Hindlimb muscle (tissue), 1 donor: ENCODE data around the gene LIME1. TPM values are rescaled to one million over a fixed set of nuclear protein-coding genes. Genes with fewer than 3 reads are reported as not detected.

Experiments
- DNase-seq: peaks from one replicate; pipeline ENCODE4 v3.0.0-alpha.2; 2013
- polyA plus RNA-seq: library from polyadenylated mRNA; unstranded; fragments of 120-200 nt; gene quantifications from one replicate; pipeline ENCODE4 v1.2.1, GENCODE V29; 2013; ENCODE audit not compliant: insufficient read length

LIME1 gene
- polyA plus RNA-seq, 1 donor = 6.2 TPM

DNA sequence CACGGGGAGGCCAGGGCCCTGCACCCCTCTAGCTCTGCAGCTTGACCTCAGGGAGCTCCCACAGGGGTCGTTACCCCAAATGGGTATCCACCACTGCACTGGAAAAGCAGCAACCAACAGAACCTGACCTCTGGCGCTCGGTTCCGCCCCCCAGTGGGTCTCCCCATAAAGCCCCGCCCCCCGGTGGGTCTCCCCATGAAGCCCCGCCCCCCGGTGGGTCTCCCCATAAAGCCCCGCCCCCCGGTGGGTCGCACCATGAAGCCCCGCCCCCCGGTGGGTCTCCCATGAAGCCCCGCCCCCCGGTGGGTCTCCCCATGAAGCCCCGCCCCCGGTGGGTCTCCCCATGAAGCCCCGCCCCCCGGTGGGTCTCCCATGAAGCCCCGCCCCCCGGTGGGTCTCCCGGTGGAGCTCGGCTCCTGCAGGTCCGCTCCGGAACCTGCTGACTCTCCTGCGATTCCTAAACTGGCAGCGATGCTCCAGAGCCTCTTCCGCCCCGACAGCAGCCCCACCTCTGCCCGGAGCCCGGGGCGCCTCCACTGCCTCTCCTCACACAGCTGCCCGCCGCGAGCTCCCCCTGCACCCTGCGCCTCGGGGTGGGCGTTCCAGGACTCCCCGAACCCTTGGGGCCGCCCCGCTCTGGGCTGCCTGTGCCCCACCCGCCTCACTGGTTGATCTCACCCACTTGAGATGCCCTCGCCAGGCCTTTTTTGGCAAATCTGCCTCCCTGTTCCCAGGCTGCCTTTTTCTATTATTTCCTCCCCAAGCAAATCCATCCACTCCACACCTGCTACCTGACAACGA, 15.2 kb downstream of the LIME1 start:
- DNase-seq = no peak

DNA sequence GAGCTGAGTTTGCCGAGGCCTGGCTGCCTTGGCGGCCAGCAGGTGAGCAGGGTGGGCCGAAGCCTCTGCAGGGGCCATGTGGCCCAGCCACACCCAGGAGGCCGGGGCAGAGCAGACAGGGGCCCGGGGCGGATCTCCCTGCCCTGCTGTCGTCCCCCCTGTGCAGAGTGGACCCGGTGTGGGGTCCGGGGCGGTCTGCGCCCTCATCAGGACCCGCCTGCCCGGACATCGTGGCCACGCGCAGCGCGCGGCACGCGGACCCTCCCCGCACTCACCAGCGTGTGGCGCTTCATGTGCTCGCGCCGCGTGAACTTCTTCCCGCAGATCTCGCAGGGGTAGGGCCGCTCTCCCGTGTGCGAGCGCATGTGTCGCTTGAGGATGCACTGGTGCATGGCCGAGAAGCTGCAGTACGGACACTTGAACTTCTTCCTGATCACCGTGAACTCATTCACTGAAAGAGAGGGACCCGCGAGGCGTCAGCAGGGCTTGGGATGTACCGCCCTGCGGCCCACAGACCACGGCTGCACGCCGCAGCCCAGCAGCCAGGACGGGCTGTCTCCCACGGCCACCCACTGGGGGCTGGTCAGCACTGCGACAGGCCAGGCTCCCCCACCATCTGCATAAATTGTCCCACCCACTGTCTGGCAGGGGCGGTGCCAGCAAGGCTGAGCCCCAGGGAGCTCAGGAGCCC, 16.1 kb downstream of the LIME1 start:
- no peak for DNase-seq

DNA sequence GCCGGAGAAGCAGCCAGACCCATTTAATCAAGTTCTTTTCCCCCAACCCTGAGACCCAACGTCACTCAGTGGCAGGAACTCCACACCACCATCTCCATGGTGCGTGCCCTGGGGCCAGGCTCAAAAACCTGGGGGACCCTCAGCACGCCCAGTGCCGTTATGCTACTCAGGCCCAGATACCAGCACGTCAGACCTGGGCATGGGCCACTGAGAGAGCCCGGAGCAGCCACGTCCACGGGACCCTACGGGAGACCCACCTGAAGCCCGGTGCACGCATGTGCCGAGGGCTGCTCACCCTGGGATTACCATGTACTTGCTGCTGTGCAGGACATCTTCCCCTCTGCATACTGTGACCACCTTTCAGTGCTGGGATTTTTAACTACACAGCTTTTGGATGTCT, 16.9 kb downstream of the LIME1 start:
- DNase-seq = no peak

DNA sequence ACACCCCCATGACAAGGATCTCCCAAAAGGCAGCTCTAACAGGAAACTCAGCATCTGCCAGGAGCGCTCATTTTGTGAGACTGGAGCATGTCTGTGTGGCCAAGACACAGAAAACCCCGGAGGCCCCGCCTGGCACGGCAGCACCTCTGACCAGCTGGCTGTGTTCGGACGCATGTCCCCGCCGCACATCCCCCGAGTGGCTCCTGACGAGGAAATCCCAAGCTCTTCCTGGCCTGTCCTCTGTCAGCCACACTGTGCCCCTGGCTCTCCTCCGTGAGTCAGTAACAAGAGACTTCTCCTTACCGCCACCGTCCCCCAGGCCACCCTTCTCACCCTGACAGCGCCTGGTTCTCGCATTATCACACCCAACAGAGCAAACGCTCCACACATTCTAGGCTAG, 17.5 kb downstream of the LIME1 start:
- DNase-seq = no peak

DNA sequence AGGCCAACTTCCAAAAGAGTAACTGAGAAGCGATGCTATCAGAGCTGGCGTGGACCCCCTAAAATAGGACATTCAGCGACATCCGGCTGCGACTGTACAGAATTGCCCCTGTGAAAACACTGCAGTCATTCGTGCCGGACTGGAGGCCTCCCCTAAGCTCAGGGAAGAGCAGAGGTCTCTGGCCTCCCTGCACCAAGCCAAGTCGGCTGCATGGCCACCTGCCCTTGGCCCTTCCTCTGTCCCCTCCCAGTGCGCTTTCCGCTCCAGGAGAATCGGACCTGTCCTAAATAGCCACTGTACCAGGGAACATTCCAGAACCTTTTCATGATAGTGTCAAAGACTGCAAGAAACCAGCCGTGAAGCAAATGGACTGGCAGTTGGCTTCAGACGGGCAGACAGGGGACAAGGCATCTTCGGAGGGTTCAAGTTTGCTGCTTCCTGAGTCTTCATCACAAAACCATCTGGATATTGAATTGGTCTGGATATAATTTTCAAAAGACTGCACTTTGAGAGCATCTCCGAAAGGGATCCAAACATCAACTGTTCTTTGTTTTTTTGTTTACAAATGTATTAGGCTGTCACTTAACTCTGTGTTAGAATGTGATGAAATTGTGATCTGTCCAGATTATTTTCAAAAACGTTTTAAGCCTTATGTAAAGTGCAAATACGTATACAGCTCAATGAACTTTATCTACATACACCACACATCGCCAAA, 19.6 kb downstream of the LIME1 start:
- DNase-seq = no peak

DNA sequence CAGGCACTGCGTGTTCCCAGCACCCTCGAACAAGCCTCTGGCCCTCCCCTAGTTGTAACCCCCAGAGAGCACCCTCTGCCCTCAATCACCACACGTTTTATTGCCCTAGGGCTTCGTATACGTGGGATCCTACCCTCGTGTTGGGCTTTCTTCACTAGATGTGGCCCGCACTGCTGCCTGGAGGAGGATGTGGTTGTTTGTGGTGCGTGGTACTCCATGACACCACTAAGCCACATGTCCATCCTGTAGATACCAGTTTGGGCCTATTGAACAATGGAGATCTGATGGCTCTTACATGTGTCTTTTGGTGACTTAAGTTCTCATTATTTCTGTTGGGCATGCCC, 20.2 kb downstream of the LIME1 start:
- no peak for DNase-seq

DNA sequence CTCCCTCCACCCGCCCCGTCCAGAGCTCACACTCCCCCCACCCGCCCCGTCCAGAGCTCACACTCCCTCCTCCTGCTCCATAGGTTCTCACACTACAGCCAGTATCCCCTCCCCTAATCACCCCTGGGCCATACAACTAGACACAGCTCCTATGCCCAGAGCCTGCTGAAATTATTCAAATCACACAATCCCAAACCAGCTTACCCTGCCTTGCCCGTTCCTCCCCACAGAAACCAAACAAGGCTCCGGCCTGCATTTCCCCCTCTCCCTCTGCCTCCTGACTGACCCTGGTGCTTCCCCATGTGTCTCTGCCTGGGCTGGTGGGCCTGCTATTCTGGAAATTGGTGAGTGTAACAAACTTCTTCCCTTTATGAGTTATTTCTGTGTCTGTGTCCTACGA, 21.7 kb downstream of the LIME1 start:
- no peak for DNase-seq

- DNase-seq = no peak
Measured at GRCh38 chr20:63759377-63759901, 23.0 kb downstream of the LIME1 start.

GRCh38 chr20:63765082-63765873, 28.8 kb downstream of the LIME1 start:
- no peak for DNase-seq

- no peak for DNase-seq
Measured at GRCh38 chr20:63765902-63766301, 29.4 kb downstream of the LIME1 start.

- no peak for DNase-seq
Measured at GRCh38 chr20:63766695-63767426, 30.4 kb downstream of the LIME1 start.

- DNase-seq = no peak
Measured at GRCh38 chr20:63767456-63767855, 31.0 kb downstream of the LIME1 start.

DNA sequence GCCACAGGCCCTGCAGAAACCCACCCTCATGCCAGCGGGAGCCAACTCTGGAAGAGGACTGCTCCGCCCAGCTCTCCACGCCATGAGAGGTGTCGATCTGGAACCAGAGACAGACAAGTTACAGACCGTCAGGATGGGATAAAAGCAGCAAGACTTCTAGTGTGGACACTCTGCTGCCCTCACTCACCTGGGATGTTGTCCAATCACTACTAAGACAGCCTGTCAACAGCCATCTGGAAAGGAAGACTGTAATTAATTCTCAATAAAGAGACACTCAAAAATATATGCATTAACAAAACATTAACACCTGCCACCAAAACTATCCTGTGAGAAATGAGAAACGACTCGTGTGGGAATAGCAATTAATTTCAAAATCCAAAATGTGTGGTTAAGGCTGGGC, 31.4 kb downstream of the LIME1 start:
- DNase-seq = no peak

DNA sequence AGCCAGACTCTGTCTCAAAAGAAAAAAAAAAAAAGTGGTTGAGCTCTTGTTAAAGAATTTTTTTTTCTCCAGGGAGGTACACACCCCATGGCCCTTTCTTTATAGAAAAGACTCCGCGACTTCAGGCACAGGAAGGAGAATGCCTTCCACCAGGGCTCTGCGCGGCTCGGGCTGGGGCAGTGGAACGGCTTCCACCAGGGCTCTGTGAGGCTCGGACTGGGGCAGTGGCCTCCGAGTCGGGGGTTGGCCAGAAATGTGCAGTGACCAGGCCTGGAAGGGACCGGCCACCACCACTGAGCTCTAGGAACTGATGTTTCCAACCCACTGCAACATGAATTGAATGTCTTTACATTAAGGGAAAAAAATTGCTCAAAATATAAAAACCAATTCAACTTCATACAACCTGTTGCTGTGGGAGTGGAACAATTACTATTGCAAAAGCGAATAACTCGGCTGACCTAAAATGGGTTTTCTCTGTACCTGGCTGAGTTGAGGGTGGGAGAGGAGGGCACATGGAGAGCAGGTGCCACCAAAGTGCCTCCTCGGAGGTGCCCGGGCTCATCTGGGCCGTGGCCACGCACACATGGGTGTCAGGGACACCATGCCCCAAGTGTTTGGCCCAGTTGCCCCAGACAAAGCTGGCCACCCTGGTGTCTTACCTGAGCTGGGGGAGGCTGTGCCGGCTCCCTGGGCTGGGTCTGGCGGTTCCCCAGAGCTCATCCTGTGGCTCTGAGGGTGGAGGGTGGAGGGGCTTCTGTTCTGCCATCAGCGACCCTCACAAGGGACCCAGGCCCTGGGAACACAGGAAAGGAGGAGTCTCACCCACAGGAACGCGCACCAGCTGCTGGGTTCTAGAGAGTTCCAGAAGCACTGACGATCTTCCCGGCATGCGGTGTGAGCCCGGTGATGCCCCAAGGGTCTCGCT, 32.4 kb downstream of the LIME1 start:
- DNase-seq = no peak

DNA sequence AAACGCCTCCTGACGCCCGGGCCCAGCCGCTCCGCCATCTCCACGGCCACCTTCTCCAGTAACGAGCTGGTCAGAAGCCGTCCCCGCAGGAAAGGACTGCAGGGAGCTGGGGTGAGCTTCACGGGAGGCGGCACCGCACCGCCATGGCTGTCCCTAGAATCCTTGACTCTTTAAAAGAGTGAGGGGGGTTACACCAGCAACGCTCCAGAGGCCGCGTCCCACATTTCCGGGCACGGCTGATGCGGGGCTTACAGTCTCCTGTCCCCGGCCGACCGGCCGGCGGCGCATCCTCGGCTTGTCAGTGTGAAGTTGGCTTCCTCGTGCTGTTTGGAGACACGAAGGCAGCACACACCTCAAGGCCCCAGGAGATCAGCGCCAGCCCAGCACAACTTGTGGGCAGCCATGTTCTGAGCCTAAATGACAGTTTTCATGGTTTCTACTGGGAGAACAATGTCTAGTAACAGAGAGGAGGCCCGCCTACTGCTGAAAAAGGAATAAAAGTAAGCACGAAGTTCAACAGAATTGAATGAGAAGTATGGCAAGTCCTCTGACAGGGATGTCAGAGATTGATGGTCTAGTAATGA, 33.5 kb downstream of the LIME1 start:
- no peak for DNase-seq

DNA sequence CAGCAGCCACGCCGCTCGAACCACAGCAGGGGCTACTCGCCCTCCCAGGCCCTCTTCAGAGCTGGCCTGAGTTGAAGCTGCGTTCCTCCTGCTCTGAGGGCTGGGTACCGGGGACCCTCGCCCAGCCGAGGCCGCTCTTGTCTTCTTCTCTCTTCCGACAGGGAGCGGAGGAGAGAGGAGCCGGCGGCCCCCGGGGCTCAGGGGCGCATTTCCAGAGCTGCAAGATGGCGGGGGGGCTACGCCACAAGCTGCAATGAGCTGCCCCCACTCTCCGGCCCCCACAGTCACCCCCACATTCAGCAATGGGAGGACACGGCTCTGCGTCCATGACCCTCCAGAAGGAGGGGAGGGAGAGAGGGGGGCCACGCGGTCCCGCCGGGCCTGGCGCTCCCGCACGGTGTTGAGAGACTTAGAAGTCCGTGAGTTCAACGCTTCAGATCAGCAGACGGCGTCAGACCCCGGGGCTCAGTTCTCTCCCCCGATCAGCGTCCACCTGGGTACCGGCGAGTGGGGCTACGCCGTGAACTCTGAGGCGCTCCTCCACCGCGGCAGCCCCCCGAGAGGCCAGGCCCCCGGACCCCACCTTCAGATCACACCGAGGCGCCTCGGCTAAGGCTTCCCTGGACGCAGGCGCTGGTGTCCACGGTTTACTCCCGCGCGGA, 34.7 kb downstream of the LIME1 start:
- no peak for DNase-seq

- DNase-seq = no peak
Measured at GRCh38 chr20:63772781-63773518, 36.5 kb downstream of the LIME1 start.

DNA sequence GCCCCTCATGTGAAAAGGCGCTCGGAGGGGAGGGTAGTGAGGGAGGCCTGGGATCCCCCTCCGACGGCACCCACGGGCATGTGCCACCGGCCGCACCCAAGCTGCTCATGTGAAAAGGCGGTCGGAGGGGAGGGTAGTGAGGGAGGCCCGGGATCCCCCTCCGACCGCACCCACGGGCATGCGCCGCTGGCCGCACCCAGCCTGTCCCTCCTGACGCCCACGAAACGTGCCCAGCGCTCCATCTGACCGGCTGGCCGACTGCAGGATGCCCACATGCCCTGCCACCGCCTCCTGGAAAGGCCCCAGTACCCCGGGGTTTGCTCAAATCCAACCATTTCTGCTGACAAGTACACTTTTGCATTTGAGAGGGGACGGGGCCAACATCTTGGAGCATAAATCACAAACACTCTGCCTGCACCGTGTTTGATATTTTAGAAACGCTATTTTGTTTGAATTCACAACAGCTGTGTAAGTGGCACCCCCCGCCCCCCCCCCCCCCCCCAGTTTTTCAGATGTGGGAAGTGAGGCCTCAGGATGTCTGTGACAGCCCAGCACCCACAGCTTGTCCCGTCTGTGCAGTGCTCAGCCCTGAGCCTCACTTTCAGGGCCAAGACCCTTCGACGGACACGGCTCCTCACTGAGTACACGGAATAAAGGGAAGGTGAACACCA, 37.2 kb downstream of the LIME1 start:
- DNase-seq = no peak
